Panc1 (cell line): Measurements from ENCODE around the gene SLC9B2. TPM values are rescaled to one million over a fixed set of nuclear protein-coding genes. Genes with fewer than 3 reads are reported as not detected.

Source experiments
- ATAC-seq: fragments of 200-7000 bp; cut with Tn5 transposase; 2 replicates; pipeline ENCODE4 v1.9.1; 2020; ENCODE audit warnings: mild to moderate bottlenecking, moderate library complexity
- BruUV-seq: library from RNA; stranded (reverse); fragments of 400-500 nt; replicated peaks from 2 replicates; lab custom pipeline; 2021; lab: Mats Ljungman, UMichigan
- CTCF ChIA-PET: fragments of 300-600 bp; sonication (Branson Sonifier 250); formaldehyde crosslinking; loops from one replicate; lab custom pipeline; 2022; ENCODE audit warnings: antibody characterized with exemption; lab: Charles Lee
- POLR2A ChIA-PET: fragments of 300-600 bp; sonication (Branson Sonifier 250); formaldehyde crosslinking; loops from one replicate; lab custom pipeline; 2022; ENCODE audit warnings: antibody characterized with exemption; lab: Charles Lee
- DNase-seq: peaks from one replicate; pipeline ENCODE4 v3.0.0-alpha.2; 2010; ENCODE audit warnings: low read depth, low spot score
- H3K27ac ChIP-seq: 2 replicates; pipeline ENCODE4 v1.5.1; 2011; ENCODE audit warnings: mild to moderate bottlenecking, low read length, inconsistent platforms
- H3K27me3 ChIP-seq: fragments of 200-500 bp; sonication (Bioruptor generic); 2 replicates; pipeline ENCODE4 v1.6.0; 2014; ENCODE audit warnings: low read length, inconsistent platforms; ENCODE audit not compliant: control insufficient read depth, insufficient read depth
- H3K36me3 ChIP-seq: fragments of 200-500 bp; sonication (Bioruptor generic); 2 replicates; pipeline ENCODE4 v1.5.1; 2014; ENCODE audit warnings: inconsistent platforms, mild to moderate bottlenecking, low read length, moderate library complexity; ENCODE audit not compliant: control insufficient read depth, insufficient read depth
- H3K4me1 ChIP-seq: 2 replicates; pipeline ENCODE4 v1.5.1; 2011; ENCODE audit warnings: inconsistent platforms, mild to moderate bottlenecking, low read length, moderate library complexity; ENCODE audit not compliant: control insufficient read depth, insufficient read depth
- H3K4me3 ChIP-seq, 2 experiments: 2 replicates each; pipeline ENCODE4 v1.5.1; 2011 to 2012; ENCODE audit warnings: low read depth in 2 of 2, low read length in 2 of 2, mild to moderate bottlenecking in 2 of 2, inconsistent platforms in 1 of 2, moderate library complexity in 1 of 2
- H3K9me3 ChIP-seq: fragments of 200-500 bp; sonication (Bioruptor generic); 2 replicates; pipeline ENCODE4 v1.5.1; 2014; ENCODE audit warnings: low read depth, mild to moderate bottlenecking, inconsistent platforms, low read length, moderate library complexity; ENCODE audit not compliant: control insufficient read depth, insufficient read depth
- CTCF ChIP-seq: fragments of 450-650 bp; IDR thresholded peaks from 2 replicates; pipeline ENCODE4 v1.5.1; 2017; ENCODE audit warnings: mild to moderate bottlenecking
- POLR2AphosphoS5 ChIP-seq: IDR thresholded peaks from 2 replicates; pipeline ENCODE4 v1.6.1; 2012; ENCODE audit warnings: mild to moderate bottlenecking, low read depth, low read length, moderate library complexity
- REST ChIP-seq, 2 experiments: IDR thresholded peaks; 2 replicates each; pipeline ENCODE4 v1.6.1; 2011 to 2012; ENCODE audit warnings: low read depth in 2 of 2, control low read depth in 1 of 2, low read length in 1 of 2, mild to moderate bottlenecking in 1 of 2, moderate library complexity in 1 of 2; ENCODE audit not compliant: insufficient read depth in 1 of 2
- SIN3A ChIP-seq: IDR thresholded peaks from 2 replicates; pipeline ENCODE4 v1.6.1; 2012; ENCODE audit warnings: low read depth, mild to moderate bottlenecking, low read length, moderate library complexity, borderline replicate concordance; ENCODE audit not compliant: insufficient read depth
- TCF7L2 ChIP-seq: IDR thresholded peaks from 2 replicates; pipeline ENCODE4 v1.6.1; 2011; ENCODE audit warnings: mild to moderate bottlenecking, low read depth, low read length, inconsistent platforms
- in situ Hi-C: cut with HindIII; loops from 2 replicates; pipeline ENCODE4 v1.10.0; 2016; ENCODE audit warnings: low sequenced_read_pairs, low pct_unique_long_range_greater_than_20kb
- intact Hi-C: fragments of 100-400 bp; cut with micrococcal nuclease; formaldehyde crosslinking; loops from one replicate; pipeline ENCODE4 v1.10.0; 2022; ENCODE audit not compliant: unreplicated experiment
- total RNA-seq: library from RNA; stranded (reverse); gene quantifications from one replicate; pipeline ENCODE4 v1.2.1, GENCODE V29; 2021; ENCODE audit not compliant: unreplicated experiment

Gene SLC9B2
- total RNA-seq, 1 experiment from 2014 or later = 14.6 TPM

- ATAC-seq (no peak), DNase-seq (no peak)
- H3K9me3 ChIP-seq = no peaks in the 10 kb centered on the region
- no peaks in the 10 kb centered on the region for H3K4me1 ChIP-seq
- CTCF ChIA-PET = no interaction called here
- in situ Hi-C loops = no loop called here
- H3K4me3 ChIP-seq = no peak overlapping the region
- TF ChIP-seq POLR2AphosphoS5 (no peak), TCF7L2 (no peak), REST (IDR thresholded peaks at IDR 0.05; ENCODE audit: insufficient read depth in 1 of 2, low read depth in 2 of 2, low read length in 1 of 2) (no peak), SIN3A (no peak), CTCF (no peak)
- H3K27me3 ChIP-seq = no peaks in the 10 kb centered on the region
- H3K27ac ChIP-seq = no peak overlapping the region
- peaks cover under 1% of the 10 kb centered on the region; the same call in 1 of the 2 replicates for H3K36me3 ChIP-seq
- POLR2A ChIA-PET = no interaction called here
- no TSS peak for BruUV-seq
- intact Hi-C loops = no loop called here
Measured at GRCh38 chr4:103067841-103068547, 8.6 kb downstream of the SLC9B2 start.

GRCh38 chr4:103060453-103061148, 16.0 kb downstream of the SLC9B2 start:
- H3K9me3 ChIP-seq = no peaks in the 10 kb centered on the region
- H3K27ac ChIP-seq = no peak overlapping the region
- intact Hi-C loops (no loop called here), in situ Hi-C loops (no loop called here)
- H3K36me3 ChIP-seq = peaks cover 2% of the 10 kb centered on the region; the same call in 1 of the 2 replicates
- no peak for ATAC-seq
- DNase-seq = no peak
- TF ChIP-seq SIN3A (no peak), REST (IDR thresholded peaks at IDR 0.05; ENCODE audit: insufficient read depth in 1 of 2, low read depth in 2 of 2, low read length in 1 of 2) (no peak), POLR2AphosphoS5 (no peak), CTCF (no peak), TCF7L2 (no peak)
- ChIA-PET POLR2A (interaction anchor here (0.6 kb wide), 1 partner anchor 237 kb away, joined by 10 read pairs; no protein-coding TSS in a partner anchor), CTCF (no interaction called here)
- H3K4me1 ChIP-seq = no peaks in the 10 kb centered on the region
- no TSS peak for BruUV-seq
- H3K27me3 ChIP-seq = no peaks in the 10 kb centered on the region
- no peak overlapping the region for H3K4me3 ChIP-seq
